Neural cell (in vitro differentiated cells): ENCODE results near the gene ADCY2. TPM values are rescaled to one million over a fixed set of nuclear protein-coding genes. Genes with fewer than 3 reads are reported as not detected.
"Not testable (repeated sequence)": the region's sequence is repeated elsewhere in the genome, so short reads cannot be mapped to it uniquely, and the experiment has no call there.

ENCODE experiments used
- H2AFZ ChIP-seq: fragments of 200-600, 300-800 bp; sonication (generic), shearing (Covaris generic); 2 replicates; pipeline ENCODE4 v1.6.0; 2014; ENCODE audit warnings: low read depth, mild to moderate bottlenecking, antibody characterized with exemption, low read length, moderate library complexity
- H3F3A ChIP-seq: fragments of 200-600 bp; shearing (Covaris generic); 2 replicates; pipeline ENCODE4 v1.6.1; 2016; ENCODE audit warnings: mild to moderate bottlenecking, moderate library complexity, mixed read lengths, antibody characterized with exemption, low read length; ENCODE audit not compliant: insufficient read depth, poor library complexity, severe bottlenecking
- H3K27ac ChIP-seq: fragments of 200-600, 300-800 bp; sonication (generic), shearing (Covaris generic); 2 replicates; pipeline ENCODE4 v1.5.1; 2014; ENCODE audit warnings: mild to moderate bottlenecking, low read length, moderate library complexity
- H3K27me3 ChIP-seq: fragments of 300-800, 200-600 bp; sonication (generic), shearing (Covaris generic); 2 replicates; pipeline ENCODE4 v1.6.0; 2014; ENCODE audit warnings: mild to moderate bottlenecking, low read depth, low read length, moderate library complexity; ENCODE audit not compliant: insufficient read depth
- H3K36me3 ChIP-seq: fragments of 300-800, 200-600 bp; sonication (generic), shearing (Covaris generic); 2 replicates; pipeline ENCODE4 v1.5.1; 2014; ENCODE audit warnings: mild to moderate bottlenecking, antibody characterized with exemption, low read length, moderate library complexity; ENCODE audit not compliant: insufficient read depth
- H3K4me2 ChIP-seq: fragments of 300-800, 200-600 bp; sonication (generic), shearing (Covaris generic); 2 replicates; pipeline ENCODE4 v1.6.0; 2014; ENCODE audit warnings: mild to moderate bottlenecking, low read length
- H3K4me3 ChIP-seq: fragments of 300-800, 200-600 bp; sonication (generic), shearing (Covaris generic); 2 replicates; pipeline ENCODE4 v1.5.1; 2014; ENCODE audit warnings: mild to moderate bottlenecking, low read length, moderate library complexity
- H3K79me2 ChIP-seq: fragments of 200-600 bp; shearing (Covaris generic); replicated peaks from 2 replicates; pipeline ENCODE4 v1.6.0; 2014; ENCODE audit warnings: mild to moderate bottlenecking, low read length, moderate library complexity; ENCODE audit not compliant: insufficient read depth
- H3K9ac ChIP-seq: fragments of 300-800, 200-600 bp; sonication (generic), shearing (Covaris generic); 2 replicates; pipeline ENCODE4 v1.6.1; 2016; ENCODE audit warnings: mild to moderate bottlenecking, low read length, mixed read lengths
- H3K9me2 ChIP-seq: fragments of 200-600 bp; shearing (Covaris generic); 2 replicates; pipeline ENCODE4 v1.6.1; 2016; ENCODE audit warnings: mild to moderate bottlenecking, low read length, mixed read lengths; ENCODE audit not compliant: insufficient read depth
- H3K9me3 ChIP-seq: fragments of 200-600, 300-800 bp; sonication (generic), shearing (Covaris generic); 2 replicates; pipeline ENCODE4 v1.6.1; 2016; ENCODE audit warnings: mild to moderate bottlenecking, mixed run types, low read length, moderate library complexity, mixed read lengths
- H4K20me1 ChIP-seq: fragments of 200-600 bp; shearing (Covaris generic); 2 replicates; pipeline ENCODE4 v1.6.1; 2016; ENCODE audit warnings: mild to moderate bottlenecking, mixed run types; ENCODE audit not compliant: insufficient read depth
- EP300 ChIP-seq: fragments of 450-650 bp; conservative IDR thresholded peaks from 2 replicates; pipeline ENCODE4 v1.6.1; 2014; ENCODE audit warnings: antibody characterized with exemption, mild to moderate bottlenecking, moderate library complexity; ENCODE audit not compliant: poor library complexity, severe bottlenecking
- EZH2 ChIP-seq: fragments of 200-600, 300-800 bp; shearing (Covaris generic), sonication (generic); IDR thresholded peaks from 2 replicates; pipeline ENCODE4 v1.6.1; 2014; ENCODE audit warnings: antibody characterized with exemption, low read length, borderline replicate concordance, mild to moderate bottlenecking; ENCODE audit not compliant: insufficient read depth, poor library complexity, severe bottlenecking
- MXI1 ChIP-seq: fragments of 450-650 bp; conservative IDR thresholded peaks from 2 replicates; pipeline ENCODE4 v1.6.1; 2014; ENCODE audit warnings: antibody characterized with exemption, mild to moderate bottlenecking; ENCODE audit not compliant: poor library complexity, severe bottlenecking
- POLR2AphosphoS5 ChIP-seq: IDR thresholded peaks from 2 replicates; pipeline ENCODE4 v1.6.1; 2012
- RAD21 ChIP-seq: fragments of 450-650 bp; conservative IDR thresholded peaks from 2 replicates; pipeline ENCODE4 v1.6.1; 2014; ENCODE audit warnings: antibody characterized with exemption, mild to moderate bottlenecking, moderate library complexity
- SMC3 ChIP-seq: fragments of 450-650 bp; conservative IDR thresholded peaks from 2 replicates; pipeline ENCODE4 v1.6.1; 2014; ENCODE audit warnings: antibody characterized with exemption, mild to moderate bottlenecking, moderate library complexity; ENCODE audit not compliant: poor library complexity
- TAF1 ChIP-seq: IDR thresholded peaks from 2 replicates; pipeline ENCODE4 v1.6.1; 2012; ENCODE audit warnings: low read depth
- polyA plus RNA-seq: library from polyadenylated mRNA; depleted of rRNA; stranded (reverse); fragments of >200 nt; gene quantifications from 2 replicates; pipeline ENCODE4 v1.2.3, GENCODE V29; 2014
- TF ChIP-seq, protein P1 (sequence below): fragments of 450-650 bp; IDR thresholded peaks from 2 replicates; pipeline ENCODE4 v1.5.1; 2014; ENCODE audit warnings: antibody characterized with exemption, mild to moderate bottlenecking, moderate library complexity; ENCODE audit not compliant: poor library complexity, severe bottlenecking
- TF ChIP-seq, protein P2 (sequence below): IDR thresholded peaks from 2 replicates; pipeline ENCODE4 v1.6.1; 2012; ENCODE audit warnings: borderline replicate concordance

Gene ADCY2
- polyA plus RNA-seq, 1 donor from 2014 or later, result 1.9 TPM

DNA sequence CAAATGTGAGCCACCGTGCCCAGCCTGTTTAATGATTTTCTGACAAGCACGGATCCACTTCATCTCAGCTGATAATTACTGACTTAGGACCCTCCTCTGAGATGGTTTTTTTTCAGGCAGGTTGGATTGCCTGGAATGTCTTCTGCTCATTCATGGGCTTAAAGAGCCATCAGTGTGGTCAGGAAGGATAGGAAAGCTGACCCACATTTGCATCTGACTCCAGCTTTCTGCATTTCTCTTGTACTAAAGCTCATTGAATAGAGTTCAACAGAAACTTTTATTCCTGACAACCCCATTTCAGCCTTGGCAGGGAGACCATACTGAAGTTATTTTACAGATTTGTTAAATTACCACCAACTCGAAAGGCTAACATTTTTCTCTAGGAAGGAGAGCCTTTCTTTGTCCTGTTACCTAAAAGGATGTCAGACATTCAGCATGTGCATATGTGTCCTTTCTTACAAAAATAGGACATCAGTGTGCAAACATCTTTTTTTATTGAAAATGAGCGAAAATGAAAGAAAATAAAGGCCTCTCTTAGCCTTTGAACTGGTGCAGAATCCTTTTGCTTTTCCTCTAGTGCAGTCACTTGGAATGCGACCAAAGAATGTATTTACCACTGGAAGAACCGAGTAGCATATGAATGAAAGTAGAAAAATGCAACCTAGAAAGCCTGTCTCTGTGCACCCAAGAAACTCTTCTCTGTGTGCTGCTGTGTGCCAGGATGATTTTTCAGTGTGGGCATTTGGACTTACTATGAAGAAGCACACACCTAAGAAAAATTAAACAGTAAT lies 26.6 kb downstream of the ADCY2 start:
- no peaks in the 10 kb centered on the region for H3K79me2 ChIP-seq
- no peak overlapping the region for H3K9ac ChIP-seq
- TF ChIP-seq, protein P1, sequence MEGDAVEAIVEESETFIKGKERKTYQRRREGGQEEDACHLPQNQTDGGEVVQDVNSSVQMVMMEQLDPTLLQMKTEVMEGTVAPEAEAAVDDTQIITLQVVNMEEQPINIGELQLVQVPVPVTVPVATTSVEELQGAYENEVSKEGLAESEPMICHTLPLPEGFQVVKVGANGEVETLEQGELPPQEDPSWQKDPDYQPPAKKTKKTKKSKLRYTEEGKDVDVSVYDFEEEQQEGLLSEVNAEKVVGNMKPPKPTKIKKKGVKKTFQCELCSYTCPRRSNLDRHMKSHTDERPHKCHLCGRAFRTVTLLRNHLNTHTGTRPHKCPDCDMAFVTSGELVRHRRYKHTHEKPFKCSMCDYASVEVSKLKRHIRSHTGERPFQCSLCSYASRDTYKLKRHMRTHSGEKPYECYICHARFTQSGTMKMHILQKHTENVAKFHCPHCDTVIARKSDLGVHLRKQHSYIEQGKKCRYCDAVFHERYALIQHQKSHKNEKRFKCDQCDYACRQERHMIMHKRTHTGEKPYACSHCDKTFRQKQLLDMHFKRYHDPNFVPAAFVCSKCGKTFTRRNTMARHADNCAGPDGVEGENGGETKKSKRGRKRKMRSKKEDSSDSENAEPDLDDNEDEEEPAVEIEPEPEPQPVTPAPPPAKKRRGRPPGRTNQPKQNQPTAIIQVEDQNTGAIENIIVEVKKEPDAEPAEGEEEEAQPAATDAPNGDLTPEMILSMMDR, result no peak
- TF ChIP-seq POLR2AphosphoS5, result no peak
- TF ChIP-seq MXI1, result no peak
- no peak for TF ChIP-seq SMC3
- TF ChIP-seq EP300, result no peak
- TF ChIP-seq TAF1, result no peak
- H4K20me1 ChIP-seq, result no peaks in the 10 kb centered on the region
- no peaks in the 10 kb centered on the region for H3K27me3 ChIP-seq
- no peaks in the 10 kb centered on the region for H3K9me2 ChIP-seq
- H2AFZ ChIP-seq, result no peak overlapping the region
- no peak overlapping the region for H3K27ac ChIP-seq
- no peak overlapping the region for H3K4me2 ChIP-seq
- no peak overlapping the region for H3K4me3 ChIP-seq
- no peaks in the 10 kb centered on the region for H3K9me3 ChIP-seq
- H3K36me3 ChIP-seq, result no peaks in the 10 kb centered on the region
- H3F3A ChIP-seq, result no peaks in the 10 kb centered on the region

DNA sequence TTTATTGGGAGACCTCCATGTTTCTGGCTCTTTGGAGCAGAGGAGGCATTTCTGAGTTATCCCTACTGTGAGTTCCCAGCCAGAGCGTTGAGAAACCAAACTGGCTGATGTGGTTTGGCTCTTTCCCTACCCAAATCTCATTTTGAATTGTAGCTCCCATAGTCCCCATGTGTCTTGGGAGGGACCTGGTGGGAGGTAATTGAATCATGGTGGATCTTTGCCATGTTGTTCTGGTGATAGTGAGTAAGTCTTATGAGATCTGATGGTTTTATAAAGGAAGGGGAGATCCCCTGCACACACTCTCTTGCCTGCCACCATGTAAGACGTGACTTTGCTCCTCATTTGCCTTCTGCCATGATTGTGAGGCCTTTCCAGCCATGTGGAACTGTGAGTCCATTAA lies 27.3 kb downstream of the ADCY2 start:
- not testable (repeated sequence) for H3K27me3 ChIP-seq, H3K4me2 ChIP-seq, H3K9ac ChIP-seq, H4K20me1 ChIP-seq, H3F3A ChIP-seq, H3K36me3 ChIP-seq, H3K79me2 ChIP-seq, H3K27ac ChIP-seq, H3K9me2 ChIP-seq, H2AFZ ChIP-seq, H3K4me3 ChIP-seq, H3K9me3 ChIP-seq

DNA sequence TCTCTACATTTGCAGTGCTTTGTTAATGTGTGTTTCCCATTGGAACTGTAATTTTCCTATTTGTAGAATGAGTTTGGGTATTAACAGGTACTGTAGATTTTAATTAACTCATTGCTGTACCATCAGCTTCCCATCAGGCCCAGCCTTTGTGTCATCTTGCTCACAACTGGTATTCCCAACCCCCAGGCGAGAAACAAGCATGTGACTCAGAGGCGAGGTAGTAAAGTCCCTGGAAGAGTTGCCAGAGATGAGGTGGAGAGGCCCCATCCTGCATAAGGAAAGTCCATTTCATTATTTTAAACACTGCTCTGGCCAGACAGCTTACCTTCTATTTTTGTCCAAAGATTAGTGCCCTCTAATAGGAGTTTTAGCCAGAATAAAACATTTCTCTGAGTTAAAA lies 29.9 kb downstream of the ADCY2 start:
- H3K9me3 ChIP-seq, result no peaks in the 10 kb centered on the region

More for the DNA sequence above, 29.9 kb downstream of the ADCY2 start:
- Histone ChIP-seq H3K27me3 (no peaks in the 10 kb centered on the region), H4K20me1 (no peaks in the 10 kb centered on the region), H3K27ac (no peak overlapping the region), H3F3A (no peaks in the 10 kb centered on the region), H3K4me3 (no peak overlapping the region), H3K4me2 (no peak overlapping the region), H2AFZ (no peak overlapping the region), H3K79me2 (no peaks in the 10 kb centered on the region), H3K36me3 (no peaks in the 10 kb centered on the region), H3K9me2 (no peaks in the 10 kb centered on the region), H3K9ac (no peak overlapping the region)
- TF ChIP-seq EZH2 (no peak), TAF1 (no peak), EP300 (no peak), RAD21 (no peak), POLR2AphosphoS5 (no peak), SMC3 (no peak), MXI1 (no peak)
- TF ChIP-seq, protein P2, sequence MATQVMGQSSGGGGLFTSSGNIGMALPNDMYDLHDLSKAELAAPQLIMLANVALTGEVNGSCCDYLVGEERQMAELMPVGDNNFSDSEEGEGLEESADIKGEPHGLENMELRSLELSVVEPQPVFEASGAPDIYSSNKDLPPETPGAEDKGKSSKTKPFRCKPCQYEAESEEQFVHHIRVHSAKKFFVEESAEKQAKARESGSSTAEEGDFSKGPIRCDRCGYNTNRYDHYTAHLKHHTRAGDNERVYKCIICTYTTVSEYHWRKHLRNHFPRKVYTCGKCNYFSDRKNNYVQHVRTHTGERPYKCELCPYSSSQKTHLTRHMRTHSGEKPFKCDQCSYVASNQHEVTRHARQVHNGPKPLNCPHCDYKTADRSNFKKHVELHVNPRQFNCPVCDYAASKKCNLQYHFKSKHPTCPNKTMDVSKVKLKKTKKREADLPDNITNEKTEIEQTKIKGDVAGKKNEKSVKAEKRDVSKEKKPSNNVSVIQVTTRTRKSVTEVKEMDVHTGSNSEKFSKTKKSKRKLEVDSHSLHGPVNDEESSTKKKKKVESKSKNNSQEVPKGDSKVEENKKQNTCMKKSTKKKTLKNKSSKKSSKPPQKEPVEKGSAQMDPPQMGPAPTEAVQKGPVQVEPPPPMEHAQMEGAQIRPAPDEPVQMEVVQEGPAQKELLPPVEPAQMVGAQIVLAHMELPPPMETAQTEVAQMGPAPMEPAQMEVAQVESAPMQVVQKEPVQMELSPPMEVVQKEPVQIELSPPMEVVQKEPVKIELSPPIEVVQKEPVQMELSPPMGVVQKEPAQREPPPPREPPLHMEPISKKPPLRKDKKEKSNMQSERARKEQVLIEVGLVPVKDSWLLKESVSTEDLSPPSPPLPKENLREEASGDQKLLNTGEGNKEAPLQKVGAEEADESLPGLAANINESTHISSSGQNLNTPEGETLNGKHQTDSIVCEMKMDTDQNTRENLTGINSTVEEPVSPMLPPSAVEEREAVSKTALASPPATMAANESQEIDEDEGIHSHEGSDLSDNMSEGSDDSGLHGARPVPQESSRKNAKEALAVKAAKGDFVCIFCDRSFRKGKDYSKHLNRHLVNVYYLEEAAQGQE, result no peak
- TF ChIP-seq, protein P1, result no peak
